NCI-H1694 (cell line): Measurements from ENCODE around the gene C1QB.
"Not testable (repeated sequence)": the region's sequence is repeated elsewhere in the genome, so short reads cannot be mapped to it uniquely, and the experiment has no call there.

Experiments used
- DNase-seq: peaks from one replicate; lab custom pipeline; 2025; lab: John Stamatoyannopoulos, UW

C1QB gene

DNA sequence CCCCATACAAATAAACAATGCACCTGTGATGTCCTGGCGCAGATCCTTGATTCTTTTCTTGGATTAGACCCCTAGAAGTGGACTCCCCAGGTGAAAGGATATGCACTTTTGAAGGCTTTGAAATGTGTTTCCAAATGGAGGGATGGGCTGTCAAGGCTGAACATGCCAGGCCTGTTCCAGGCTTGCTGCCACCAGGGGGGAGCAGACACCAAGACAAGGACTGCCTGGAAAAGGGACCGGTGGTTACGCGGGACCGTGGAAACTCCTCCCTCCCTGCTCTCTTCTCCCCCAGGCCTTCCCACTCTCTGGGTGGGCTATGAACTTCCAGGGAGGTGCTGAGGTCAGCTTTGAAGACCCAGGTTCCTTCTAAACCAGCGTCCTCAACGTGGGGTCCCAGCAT, 12.7 kb downstream of the C1QB start:
- DNase-seq, result peak; percentile 17

DNA sequence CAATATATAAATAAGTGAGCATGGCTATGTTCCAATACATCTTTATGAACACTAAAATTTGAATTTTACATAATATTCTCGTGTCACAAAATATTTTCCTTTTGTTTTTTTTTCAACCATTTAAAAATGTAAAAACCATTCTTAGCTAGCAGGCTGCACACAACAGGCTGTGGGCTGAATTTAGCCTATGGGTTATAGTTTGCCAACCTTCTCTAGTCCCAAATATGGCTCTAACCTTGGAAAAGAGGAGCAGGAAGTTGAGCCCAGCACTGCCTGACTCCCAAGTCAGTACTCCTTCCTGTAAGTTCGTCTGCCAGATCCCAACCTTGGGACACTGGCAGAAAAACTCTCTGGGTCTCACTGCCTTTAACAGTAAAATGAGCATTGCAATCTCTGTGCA, 13.4 kb downstream of the C1QB start:
- DNase-seq, result no peak

DNA sequence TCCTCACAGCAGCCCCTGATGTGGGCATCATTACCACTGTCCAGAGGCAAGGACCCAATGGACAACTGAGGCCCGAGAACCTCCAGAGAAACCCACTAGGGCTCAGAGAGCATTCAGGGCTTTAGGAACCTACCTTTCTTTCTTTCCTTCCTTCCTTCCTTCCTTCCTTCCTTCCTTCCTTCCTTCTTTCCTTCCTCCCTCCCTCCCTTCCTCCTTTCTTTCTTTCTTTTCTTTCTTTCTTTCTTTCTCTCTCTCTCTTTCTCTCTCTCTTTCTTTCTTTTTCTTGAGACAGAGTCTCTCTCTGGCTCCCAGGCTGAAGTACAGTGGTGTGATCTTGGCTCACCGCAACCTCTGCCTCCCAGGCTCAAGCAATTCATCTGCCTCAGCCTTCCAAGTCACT, 15.8 kb downstream of the C1QB start:
- DNase-seq, result not testable (repeated sequence)

DNA sequence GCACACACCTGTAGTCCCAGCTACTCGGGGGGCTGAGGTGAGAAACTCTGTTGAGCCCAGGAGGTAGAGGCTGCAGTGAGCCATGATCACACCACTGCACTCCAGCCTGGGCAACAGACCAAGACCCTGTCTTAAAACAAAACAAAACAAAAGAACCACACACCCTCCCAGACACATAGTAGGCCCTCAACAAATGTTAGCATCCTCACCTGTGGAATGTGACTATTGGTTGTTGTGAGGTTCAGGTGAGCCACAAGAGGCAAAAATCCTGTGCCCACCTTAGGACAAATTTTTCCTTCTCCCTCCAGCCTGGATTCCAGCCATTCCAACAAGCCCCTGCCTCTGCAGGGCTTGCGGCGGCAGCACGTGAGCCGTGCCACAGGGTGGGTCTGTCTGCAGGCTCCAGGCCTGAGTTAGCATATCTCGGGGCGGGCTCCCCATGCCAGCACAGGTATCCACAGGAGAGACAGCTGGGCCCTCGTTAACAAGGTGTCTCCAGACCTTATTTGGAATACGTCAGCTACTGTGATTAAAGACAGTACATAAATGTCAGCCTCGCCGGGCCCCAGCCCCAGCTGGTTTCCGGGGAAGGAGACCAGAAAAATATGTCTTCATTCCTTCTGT, 17.4 kb downstream of the C1QB start:
- DNase-seq, result no peak

DNA sequence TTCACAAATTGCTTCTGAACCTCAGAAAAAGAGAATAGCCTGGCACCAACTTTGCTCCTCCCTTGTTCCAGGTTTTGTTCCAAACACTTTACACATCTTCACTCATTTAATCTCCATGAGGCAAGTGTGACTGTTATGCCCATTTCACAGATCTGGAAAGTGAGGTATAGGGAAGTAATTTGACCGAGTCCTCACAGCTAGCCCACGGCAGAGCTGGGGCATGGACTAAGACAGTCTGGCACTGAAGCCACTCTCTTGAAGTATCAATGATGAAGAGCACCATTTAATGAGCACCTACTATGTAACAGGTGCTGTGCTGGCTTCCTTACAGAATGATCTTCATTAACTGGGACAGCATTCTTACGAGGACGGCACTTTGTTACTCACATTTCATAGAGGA, 19.0 kb downstream of the C1QB start:
- no peak for DNase-seq

DNA sequence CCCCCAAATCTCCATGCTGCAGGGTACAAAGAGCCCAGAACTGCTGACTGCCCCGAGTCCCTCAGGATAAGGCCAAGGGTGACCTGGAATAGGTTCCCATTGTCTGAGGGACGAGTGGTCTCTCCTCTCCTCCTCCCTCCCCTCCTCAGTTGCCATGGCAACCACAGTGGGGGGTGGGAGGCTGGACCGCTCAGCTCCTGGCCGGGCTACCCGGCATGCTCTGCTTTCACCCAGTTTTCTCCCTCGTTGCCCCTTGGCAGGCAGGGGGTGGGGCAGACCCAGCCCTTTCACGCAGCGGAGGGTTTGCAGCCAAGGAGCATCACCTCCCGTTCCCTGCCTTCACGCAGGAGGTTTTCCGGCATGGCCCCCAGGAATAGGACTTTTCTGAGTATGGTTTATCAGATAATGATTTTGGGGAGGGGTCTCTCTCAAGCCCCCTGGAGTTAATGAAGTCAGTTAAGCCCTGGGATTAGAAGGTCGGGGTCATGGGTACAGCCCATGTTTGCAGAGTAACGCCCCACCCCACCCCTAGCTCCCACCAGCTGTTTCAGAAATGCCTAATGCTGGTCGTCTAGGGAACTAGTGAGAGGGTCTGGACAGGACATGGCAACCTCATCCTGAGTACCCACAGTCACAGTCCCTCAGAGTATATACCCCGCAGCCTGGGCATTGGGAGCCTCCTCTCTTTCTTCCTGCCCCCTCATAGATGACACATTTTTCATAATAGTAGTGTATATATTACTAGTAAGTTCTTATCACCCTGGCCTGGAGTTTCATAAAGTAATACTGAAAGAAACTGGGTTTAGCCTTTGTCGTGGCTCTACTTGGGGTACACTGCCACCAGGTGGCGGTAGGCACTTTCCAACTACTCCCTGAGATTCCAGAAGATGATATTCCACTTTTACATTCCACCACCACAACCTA, 20.7 kb downstream of the C1QB start:
- DNase-seq, result peak; percentile 46

DNA sequence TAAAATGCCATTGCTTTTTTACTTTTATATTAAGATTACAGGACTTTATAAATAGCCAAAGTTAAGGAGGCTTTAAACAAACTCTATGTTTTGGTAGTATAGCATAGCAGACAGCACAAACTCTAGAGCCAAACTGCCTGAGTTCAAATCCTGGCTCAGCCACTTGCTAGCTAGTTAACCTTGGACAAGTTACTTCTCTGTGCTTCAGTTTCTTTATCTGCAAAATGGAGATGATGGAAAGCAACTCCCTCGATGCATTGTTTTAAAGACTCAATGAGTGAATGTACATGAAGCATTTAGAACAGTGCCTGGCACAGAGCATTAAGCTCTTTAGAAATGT, 21.3 kb downstream of the C1QB start:
- DNase-seq, result no peak

DNA sequence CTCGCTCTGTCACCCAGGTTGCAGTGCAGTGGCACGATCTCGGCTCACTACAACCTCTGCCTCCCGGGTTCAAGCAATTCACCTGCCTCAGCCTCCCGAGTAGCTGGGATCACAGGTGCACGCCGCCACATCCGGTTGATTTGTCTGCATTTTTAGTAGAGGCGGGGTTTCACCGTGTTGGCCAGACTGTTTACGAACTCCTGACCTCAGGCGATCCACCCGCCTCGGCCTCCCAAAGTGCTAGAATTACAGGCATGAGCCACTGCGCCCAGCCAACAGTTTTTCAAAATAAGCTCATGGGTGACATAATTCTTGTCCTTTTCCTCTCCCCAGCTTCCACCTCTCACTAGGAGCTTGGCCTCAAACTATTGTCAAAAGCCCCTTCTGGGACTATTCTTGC, 23.1 kb downstream of the C1QB start:
- not testable (repeated sequence) for DNase-seq

DNA sequence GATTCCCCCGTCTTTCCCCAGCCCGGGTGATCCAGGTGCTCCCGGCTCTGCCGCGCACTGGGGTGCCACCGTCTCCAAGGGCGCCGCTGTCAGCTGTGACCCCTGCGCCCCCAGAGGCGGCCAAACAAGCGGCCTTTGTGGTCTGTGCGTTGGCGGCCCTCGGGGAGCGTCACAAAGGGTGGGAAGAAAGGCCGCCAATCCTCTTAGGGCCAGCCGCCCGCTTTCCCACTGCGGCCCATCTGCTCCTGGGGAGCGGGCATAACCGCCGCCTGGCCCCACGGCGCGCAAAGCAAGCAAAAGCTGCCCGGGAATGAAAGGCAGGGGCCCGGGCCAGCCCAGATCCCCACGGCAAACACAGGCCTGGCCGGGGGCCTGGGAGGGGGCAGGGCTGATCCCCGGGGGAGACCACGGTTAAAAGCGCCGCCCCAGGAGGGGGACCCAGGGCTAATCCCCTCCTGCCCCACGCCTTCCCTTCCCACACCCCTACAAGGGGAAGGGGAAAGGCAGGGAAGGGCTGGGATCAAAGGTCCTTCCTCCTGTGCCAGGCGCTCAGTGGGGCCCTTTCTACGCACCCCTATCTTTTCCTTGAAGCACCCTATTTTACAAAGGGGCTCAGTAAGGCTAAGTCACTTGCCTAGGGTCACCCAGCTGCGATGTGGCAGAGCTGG, 24.0 kb downstream of the C1QB start:
- no peak for DNase-seq

DNA sequence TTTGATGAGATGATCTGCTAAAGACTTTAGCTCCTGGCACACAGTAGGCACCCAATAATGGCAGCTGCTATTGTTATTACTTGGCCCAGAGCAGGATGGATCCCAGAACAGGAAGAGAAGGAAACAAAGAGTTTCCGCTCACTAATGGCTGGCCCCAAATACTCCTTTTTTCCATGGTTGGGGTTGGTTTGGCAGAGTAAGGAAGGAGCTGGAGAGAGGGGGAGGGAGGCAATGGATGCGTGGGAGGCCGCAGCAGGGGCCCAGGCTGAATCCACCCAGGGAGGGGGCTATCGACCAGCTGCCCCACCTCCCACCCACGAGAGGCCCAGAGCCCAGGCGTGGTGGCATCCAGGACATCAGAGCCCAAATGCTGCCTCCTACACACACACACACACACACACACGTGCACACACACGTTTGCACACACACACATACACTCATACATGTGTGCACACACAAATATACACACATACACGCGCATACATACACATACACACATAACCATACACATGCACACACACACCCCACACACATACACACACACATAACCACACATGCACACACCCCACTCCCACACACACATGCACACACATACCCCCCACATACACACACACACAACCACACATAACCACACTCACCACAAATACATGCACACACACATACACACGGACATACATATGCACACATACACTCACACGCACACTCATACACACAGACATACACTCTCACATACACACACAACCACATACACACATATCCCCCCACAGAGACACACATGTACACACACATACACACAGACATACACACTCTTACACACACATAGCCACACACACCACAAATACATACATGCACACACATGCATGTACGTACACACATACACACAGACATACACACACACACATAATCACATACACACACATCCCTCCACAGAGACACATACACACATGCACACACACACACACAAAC, 25.2 kb downstream of the C1QB start:
- no peak for DNase-seq

DNA sequence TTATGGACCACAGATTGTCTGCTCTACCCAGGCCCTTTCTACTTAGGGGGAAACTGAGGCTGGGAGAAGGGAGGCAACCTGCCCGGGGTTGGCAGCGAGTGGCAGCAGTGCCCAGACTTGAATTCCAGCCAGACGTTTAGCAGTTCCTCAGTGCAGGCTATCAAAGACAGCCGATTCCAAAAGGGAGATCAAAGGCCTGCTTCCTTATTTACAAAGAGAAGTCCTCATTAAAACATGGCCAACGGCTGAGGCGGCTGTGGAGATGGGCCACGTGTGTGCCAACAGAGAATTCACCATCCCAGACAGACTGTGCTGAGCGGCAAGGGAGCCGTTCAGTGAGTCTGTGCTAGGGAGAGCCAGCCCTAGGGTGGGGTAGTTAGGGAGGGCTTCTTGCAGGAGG, 27.7 kb downstream of the C1QB start:
- no peak for DNase-seq

DNA sequence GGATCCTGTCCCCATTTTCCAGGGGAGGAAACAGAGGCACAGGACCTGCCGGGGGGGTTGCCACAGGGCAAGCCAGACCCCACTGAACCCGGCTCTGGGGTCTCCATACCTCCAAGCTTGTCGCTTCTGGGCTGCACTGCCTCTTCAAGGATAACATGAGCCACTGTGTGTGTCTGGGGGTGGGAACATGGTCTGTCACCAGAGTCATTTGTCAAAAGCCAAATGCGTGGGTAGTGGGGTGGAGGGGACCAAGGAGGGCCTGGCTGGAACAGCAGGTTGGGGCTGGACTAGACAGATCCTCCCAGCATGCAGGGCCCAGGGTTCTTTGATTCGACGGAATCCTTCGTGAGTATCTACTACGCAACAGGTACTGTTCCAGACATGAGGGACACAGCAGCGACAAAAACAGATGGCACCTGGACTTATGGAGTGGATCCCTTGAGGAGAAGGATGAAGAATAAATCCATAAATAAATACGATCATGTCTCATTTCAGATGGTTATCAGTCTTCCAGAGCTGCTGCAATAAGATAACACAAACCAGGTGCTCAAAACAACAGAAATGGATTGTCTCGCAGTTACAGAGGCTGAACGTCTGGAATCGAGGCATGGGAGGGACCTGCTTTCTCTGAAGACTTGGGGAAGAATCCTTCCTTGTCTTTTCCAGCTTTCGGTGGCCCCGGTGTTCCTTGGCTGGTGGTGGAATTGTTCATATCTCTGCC, 28.7 kb downstream of the C1QB start:
- no peak for DNase-seq

DNA sequence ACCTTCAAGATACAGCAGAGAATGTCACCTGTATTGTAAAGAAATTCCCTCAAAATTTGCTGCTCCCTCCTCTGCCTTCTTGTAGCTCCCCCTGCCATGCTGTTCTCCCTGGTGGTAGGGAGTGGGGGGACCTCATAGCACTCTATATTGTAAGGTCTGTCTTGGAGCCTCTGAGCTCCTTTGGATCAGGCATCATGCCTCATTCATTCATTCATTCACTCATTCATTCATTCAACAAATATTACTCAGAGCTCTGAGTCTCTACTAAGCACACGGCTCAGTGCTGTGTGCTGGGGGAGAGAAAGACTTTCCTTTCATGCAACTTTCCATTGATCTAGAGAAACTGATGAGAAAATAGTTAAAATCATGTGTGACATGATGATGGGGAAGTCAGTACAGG, 30.5 kb downstream of the C1QB start:
- DNase-seq, result no peak

DNA sequence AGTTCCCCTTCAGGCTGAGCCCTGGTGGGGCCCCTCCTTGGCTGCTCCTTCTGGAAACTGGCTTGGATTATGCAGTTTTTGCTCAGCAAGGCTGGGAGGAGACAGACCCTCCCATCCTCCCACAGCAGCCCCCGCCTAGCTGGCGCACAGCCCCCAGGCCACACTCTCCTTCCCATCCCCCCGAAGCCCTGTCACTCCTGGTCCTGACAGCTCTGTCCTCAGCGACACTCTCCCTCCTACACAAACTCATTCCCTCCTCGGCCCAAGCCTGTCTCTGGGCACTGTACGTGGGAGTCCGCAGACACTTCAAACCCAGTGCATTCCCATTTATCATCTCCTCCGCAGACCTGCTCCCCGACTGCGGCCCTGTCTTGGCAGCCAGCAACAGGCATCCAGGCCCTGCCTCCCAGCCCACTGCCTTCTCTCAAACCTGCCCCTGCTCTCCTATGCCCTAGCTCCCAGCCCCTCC, 32.6 kb downstream of the C1QB start:
- no peak for DNase-seq

DNA sequence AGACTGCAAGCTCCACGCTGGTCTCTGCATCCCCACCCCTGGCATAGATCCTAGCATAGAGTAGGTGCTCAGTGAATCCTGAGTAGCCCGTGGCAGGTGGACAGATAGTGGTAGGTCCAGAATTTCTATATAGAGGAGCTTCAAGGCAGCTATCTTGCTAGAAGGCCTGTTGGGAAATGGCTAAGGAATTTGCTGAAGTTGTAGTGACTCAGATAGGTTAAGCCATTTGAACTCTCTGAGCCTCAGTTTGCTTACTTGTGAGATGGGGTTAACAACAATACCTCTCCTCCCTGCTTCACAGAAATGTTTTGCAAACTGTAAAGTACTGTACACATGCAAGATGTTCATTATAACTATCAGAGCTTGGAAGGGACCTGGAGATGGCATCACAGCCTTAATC, 34.2 kb downstream of the C1QB start:
- DNase-seq, result no peak

DNA sequence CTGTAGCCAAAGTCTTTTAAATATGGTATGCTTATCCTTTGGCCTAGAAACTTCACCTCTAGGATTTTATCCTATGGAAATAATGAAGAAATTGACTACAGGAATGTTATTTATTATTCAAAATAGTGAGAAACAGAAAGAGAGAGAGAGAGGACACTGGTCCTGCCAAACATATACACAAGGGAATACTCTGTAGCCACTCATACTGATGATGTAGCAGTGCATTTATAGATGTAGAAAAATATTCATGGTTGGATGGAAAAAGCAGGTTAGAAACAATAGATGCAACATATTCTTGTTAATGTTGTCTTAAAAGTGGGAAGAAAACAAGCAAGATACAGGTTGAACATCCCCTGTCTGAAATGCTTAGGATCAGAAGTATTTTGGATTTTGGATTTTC, 35.4 kb downstream of the C1QB start:
- DNase-seq, result no peak

DNA sequence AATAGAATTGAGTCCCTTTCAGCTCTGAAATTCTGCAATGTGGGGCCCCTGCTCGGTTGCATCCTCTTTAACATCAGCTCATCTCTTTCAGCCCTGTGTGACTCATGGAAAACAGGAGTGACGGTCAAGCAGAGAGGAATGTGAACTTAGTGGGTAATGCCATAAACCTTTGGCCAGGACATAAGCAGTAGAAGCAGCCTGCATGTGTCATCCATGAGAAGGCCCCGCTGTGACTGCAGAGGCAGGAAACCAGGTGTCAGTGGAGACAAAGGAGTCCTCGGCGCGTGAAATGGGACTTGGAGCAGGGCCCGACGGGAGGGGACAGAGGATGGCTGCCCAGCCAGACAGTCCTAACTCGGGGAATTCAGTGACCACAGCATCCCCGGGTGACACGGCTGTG, 36.5 kb downstream of the C1QB start:
- DNase-seq, result no peak

DNA sequence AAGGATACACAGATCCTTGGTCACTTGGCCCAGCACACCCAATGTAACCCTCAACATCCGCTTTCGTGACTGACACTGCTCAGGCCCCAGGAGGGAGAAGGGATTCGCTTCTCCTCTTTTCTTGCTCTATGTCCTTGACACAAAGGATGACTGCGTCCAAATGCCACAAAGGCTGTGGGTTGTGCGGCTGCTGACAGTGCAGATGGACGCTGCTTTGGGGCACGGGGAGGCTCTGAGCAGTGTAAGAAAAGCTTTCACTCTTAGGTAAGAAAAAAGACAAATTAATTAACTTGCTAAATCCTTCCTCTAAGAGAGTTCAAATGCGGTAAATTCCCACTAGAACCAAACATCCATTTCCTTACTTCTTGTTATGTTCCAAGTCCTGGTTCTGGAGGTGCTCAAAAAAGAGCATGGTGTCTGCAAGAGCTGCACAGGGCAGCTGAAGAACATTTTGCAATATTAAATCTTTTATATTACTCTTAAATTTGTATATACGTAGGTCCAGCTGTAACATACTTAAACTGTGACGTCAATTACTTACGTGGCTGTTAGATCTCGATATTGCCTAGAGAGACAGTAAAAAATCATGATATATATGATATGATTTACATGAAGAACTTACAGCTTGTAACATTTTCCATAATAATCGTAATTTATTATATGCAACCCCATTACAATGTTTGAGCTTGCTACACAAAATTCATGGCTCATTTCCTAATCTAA, 38.2 kb downstream of the C1QB start:
- DNase-seq, result no peak

DNA sequence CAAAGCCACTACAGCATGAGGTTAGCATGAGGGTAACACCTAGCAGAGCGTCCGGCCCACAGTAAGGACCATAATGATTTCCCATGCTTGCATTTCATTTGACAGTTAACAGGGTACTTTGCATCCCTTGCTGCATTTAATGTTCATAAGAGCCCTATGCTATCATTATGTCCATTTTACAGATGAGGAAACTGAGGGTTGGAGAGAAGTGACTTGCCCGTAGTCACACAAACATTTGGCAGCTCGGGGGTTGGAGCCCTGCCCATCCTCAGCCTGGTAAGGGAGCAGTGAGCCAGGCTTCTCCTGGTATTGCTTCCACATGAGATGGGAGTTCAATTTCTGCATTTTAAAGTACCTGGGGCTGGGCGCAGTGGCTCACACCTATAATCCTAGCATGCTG, 41.1 kb downstream of the C1QB start:
- DNase-seq, result no peak

DNA sequence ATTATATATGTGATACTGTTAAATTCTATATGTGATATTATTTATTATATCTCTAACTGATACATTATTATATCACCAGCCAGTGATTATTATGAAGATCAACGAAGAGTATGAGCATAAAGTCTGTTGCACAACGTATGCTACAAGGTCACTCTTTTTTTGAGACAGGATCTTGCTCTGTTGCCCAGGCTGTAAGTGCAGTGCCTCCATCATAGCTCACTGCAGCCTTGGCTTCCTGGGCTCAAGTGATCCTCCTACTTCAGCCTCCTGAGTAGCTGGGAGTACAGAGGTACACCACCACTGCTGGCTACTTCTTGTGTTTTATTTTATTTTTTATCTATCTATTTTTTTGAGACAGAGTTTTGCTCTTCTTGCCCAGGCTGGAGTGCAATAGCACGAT, 43.6 kb downstream of the C1QB start:
- no peak for DNase-seq

DNA sequence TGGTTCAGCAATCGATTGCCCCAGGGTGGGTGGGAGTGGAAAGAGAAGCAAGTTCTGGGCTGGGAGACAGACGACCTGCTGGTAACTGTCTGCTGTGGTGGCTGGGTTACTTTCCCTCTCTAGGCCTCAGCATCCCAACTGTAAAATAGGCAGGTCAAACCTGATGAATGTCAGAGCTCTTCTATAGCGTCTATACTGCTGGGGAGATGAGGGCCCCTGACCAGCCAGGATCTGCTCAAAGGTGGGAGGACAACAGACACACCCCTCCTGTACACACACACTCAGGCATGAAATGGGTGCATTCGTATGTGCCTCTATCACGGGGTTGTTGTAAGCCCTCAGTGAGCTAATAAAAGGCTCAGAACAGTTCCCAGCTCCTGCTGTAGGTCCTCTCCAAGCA, 44.9 kb downstream of the C1QB start:
- DNase-seq, result no peak
